SK-N-SH (cell line): ENCODE results near the gene TBPL2. TPM values are rescaled to one million over a fixed set of nuclear protein-coding genes. Genes with fewer than 3 reads are reported as not detected.

Experiments used
- CTCF ChIA-PET: fragments of 300-600, 350-600 bp; formaldehyde crosslinking; extraction: SDS; loops from one replicate; lab custom pipeline; 2021; lab: Yijun Ruan, JAX
- POLR2A ChIA-PET: fragments of 350-600 bp; sonication (Branson Sonifier 250); formaldehyde crosslinking; extraction: SDS; loops from one replicate; lab custom pipeline; 2020; ENCODE audit warnings: antibody characterized with exemption, inconsistent platforms; lab: Yijun Ruan, JAX
- DNase-seq: peaks from one replicate; pipeline ENCODE4 v3.0.0; 2012
- H2AFZ ChIP-seq: fragments of 200-600 bp; sonication (generic); 2 replicates; pipeline ENCODE4 v1.8.1; 2016; ENCODE audit warnings: antibody characterized with exemption, mild to moderate bottlenecking, low read depth
- H3F3A ChIP-seq: fragments of 200-600 bp; sonication (generic); replicated peaks from 2 replicates; pipeline ENCODE3; 2016; ENCODE audit warnings: antibody characterized with exemption, mild to moderate bottlenecking; ENCODE audit not compliant: insufficient read depth
- H3K27ac ChIP-seq, 2 experiments: fragments of 200-500 bp in 1 of 2; fragments of 200-600 bp in 1 of 2; sonication (Bioruptor generic) in 1 of 2; sonication (generic), shearing (Covaris generic) in 1 of 2; 2 replicates each; pipeline versions ENCODE4 v1.5.1 to v1.6.1; 2014 to 2016; ENCODE audit warnings: low read depth in 2 of 2, inconsistent platforms in 1 of 2, low read length in 1 of 2, mild to moderate bottlenecking in 1 of 2, mixed read lengths in 1 of 2
- H3K27me3 ChIP-seq: fragments of 200-600 bp; sonication (generic), shearing (Covaris generic); 2 replicates; pipeline ENCODE4 v1.6.1; 2016; ENCODE audit warnings: mixed run types; ENCODE audit not compliant: insufficient read depth
- H3K36me3 ChIP-seq, 2 experiments: fragments of 200-500 bp in 1 of 2; fragments of 200-600 bp in 1 of 2; sonication (Bioruptor generic) in 1 of 2; sonication (generic) in 1 of 2; replicated peaks in 1 of 2; 2 replicates each; pipeline versions ENCODE3 to v1.5.1; 2014 to 2016; ENCODE audit warnings: low read length in 1 of 2, mild to moderate bottlenecking in 1 of 2; ENCODE audit not compliant: insufficient read depth in 2 of 2, control insufficient read depth in 1 of 2
- H3K4me1 ChIP-seq, 2 experiments: fragments of 200-500 bp in 1 of 2; fragments of 200-600 bp in 1 of 2; sonication (Bioruptor generic) in 1 of 2; sonication (generic), shearing (Covaris generic) in 1 of 2; 2 replicates each; pipeline versions ENCODE4 v1.5.1 to v1.6.1; 2014 to 2016; ENCODE audit warnings: low read depth in 1 of 2, low read length in 1 of 2, mixed run types in 1 of 2; ENCODE audit not compliant: insufficient read depth in 2 of 2, control insufficient read depth in 1 of 2
- H3K4me2 ChIP-seq: fragments of 200-600 bp; sonication (generic), shearing (Covaris generic); 2 replicates; pipeline ENCODE4 v1.6.1; 2017; ENCODE audit warnings: mixed run types
- H3K4me3 ChIP-seq, 2 experiments: fragments of 200-500 bp in 1 of 2; fragments of 200-600 bp in 1 of 2; sonication (Bioruptor generic) in 1 of 2; sonication (generic), shearing (Covaris generic) in 1 of 2; 2 replicates each; pipeline versions ENCODE4 v1.5.1 to v1.8.1; 2014 to 2016; ENCODE audit warnings: low read depth in 2 of 2, inconsistent platforms in 1 of 2, low read length in 1 of 2, mild to moderate bottlenecking in 1 of 2, mixed read lengths in 1 of 2, moderate library complexity in 1 of 2
- H3K79me2 ChIP-seq: fragments of 200-600 bp; sonication (generic); 2 replicates; pipeline ENCODE4 v1.8.1; 2017; ENCODE audit warnings: mild to moderate bottlenecking; ENCODE audit not compliant: insufficient read depth
- H3K9ac ChIP-seq: fragments of 200-600 bp; sonication (generic); 2 replicates; pipeline ENCODE4 v1.6.1; 2017; ENCODE audit warnings: mixed run types
- H3K9me2 ChIP-seq: fragments of 200-600 bp; sonication (generic); 2 replicates; pipeline ENCODE4 v1.6.1; 2017; ENCODE audit warnings: mixed run types
- H3K9me3 ChIP-seq: fragments of 200-600 bp; sonication (generic); 2 replicates; pipeline ENCODE4 v1.6.1; 2017; ENCODE audit warnings: mixed run types, mild to moderate bottlenecking, moderate library complexity
- H4K20me1 ChIP-seq: fragments of 200-600 bp; sonication (generic); 2 replicates; pipeline ENCODE4 v1.6.1; 2017; ENCODE audit warnings: mild to moderate bottlenecking, mixed run types; ENCODE audit not compliant: insufficient read depth
- ELF1 ChIP-seq: IDR thresholded peaks from 2 replicates; pipeline ENCODE4 v1.4.0; 2012
- EP300 ChIP-seq, 2 experiments: IDR thresholded peaks; 2 replicates each; pipeline versions ENCODE4 v1.4.0 to v1.6.1; 2012; ENCODE audit warnings: borderline replicate concordance in 1 of 2, low read depth in 1 of 2, low read length in 1 of 2
- FOSL2 ChIP-seq: IDR thresholded peaks from 2 replicates; pipeline ENCODE4 v1.4.0; 2012; ENCODE audit warnings: low read depth, mild to moderate bottlenecking, moderate library complexity, borderline replicate concordance
- FOXJ3 ChIP-seq: sonication (generic); formaldehyde crosslinking; IDR thresholded peaks from 2 replicates; pipeline ENCODE4 v1.5.1; 2020; ENCODE audit warnings: mild to moderate bottlenecking, missing genetic modification reagents
- FOXM1 ChIP-seq: IDR thresholded peaks from 2 replicates; pipeline ENCODE4 v1.4.0; 2012; ENCODE audit warnings: low read depth, mild to moderate bottlenecking
- GABPA ChIP-seq: IDR thresholded peaks from 2 replicates; pipeline ENCODE4 v1.4.0; 2012; ENCODE audit warnings: low read depth, mild to moderate bottlenecking
- JUND ChIP-seq: IDR thresholded peaks from 2 replicates; pipeline ENCODE4 v1.4.0; 2012
- MEF2A ChIP-seq: IDR thresholded peaks from 2 replicates; pipeline ENCODE4 v1.4.0; 2012; ENCODE audit warnings: low read depth, borderline replicate concordance
- MXI1 ChIP-seq: IDR thresholded peaks from 2 replicates; pipeline ENCODE4 v1.6.1; 2012; ENCODE audit warnings: mild to moderate bottlenecking, low read depth, low read length, improper control_type of control experiment
- NFIC ChIP-seq: IDR thresholded peaks from 2 replicates; pipeline ENCODE4 v1.4.0; 2012; ENCODE audit warnings: borderline replicate concordance
- NRF1 ChIP-seq: IDR thresholded peaks from 2 replicates; pipeline ENCODE4 v1.6.1; 2012; ENCODE audit warnings: low read depth, mild to moderate bottlenecking, low read length
- POLR2AphosphoS5 ChIP-seq: IDR thresholded peaks from 2 replicates; pipeline ENCODE4 v1.6.1; 2012; ENCODE audit warnings: low read depth, low read length
- RCOR1 ChIP-seq: fragments of 150-350 bp; IDR thresholded peaks from 2 replicates; pipeline ENCODE4 v1.6.1; 2017; ENCODE audit warnings: antibody characterized with exemption, low read length
- RFX5 ChIP-seq: IDR thresholded peaks from 2 replicates; pipeline ENCODE4 v1.6.1; 2012; ENCODE audit warnings: mild to moderate bottlenecking, improper control_type of control experiment, low read length
- RXRA ChIP-seq: IDR thresholded peaks from 2 replicates; pipeline ENCODE4 v1.4.0; 2012; ENCODE audit warnings: low read depth, mild to moderate bottlenecking, borderline replicate concordance
- SIN3A ChIP-seq: IDR thresholded peaks from 2 replicates; pipeline ENCODE4 v1.6.1; 2012; ENCODE audit warnings: low read depth, mild to moderate bottlenecking, low read length, moderate library complexity, borderline replicate concordance
- SMC3 ChIP-seq: IDR thresholded peaks from 2 replicates; pipeline ENCODE4 v1.6.1; 2012; ENCODE audit warnings: low read depth, low read length, improper control_type of control experiment
- TAF1 ChIP-seq: IDR thresholded peaks from 2 replicates; pipeline ENCODE4 v1.6.1; 2012; ENCODE audit warnings: low read depth, mild to moderate bottlenecking, low read length, moderate library complexity, borderline replicate concordance
- TCF12 ChIP-seq: IDR thresholded peaks from 2 replicates; pipeline ENCODE4 v1.4.0; 2012
- YY1 ChIP-seq: IDR thresholded peaks from 2 replicates; pipeline ENCODE4 v1.4.0; 2012; ENCODE audit warnings: low read depth, mild to moderate bottlenecking
- WGBS: methylation state at CpG from one replicate; pipeline ENCODE4 v1.1.6; 2017; ENCODE audit warnings: low lambda C conversion rate; 5-methylcytosine and 5-hydroxymethylcytosine counted together
- polyA plus RNA-seq, 3 experiments: library from polyadenylated mRNA; depleted of rRNA; stranded (reverse); fragments of >200 nt; gene quantifications; 2 replicates each; pipeline ENCODE4 v1.2.3, GENCODE V29; 2012
- TF ChIP-seq, protein P1 (sequence below): IDR thresholded peaks from 2 replicates; pipeline ENCODE4; 2012
- TF ChIP-seq, protein P2 (sequence below): fragments of 150-350 bp; IDR thresholded peaks from 2 replicates; pipeline ENCODE4 v1.6.1; 2017; ENCODE audit warnings: antibody characterized with exemption, low read length, low read depth, borderline replicate concordance
- TF ChIP-seq, protein P3 (sequence below): IDR thresholded peaks from 2 replicates; pipeline ENCODE4 v1.4.0; 2012; ENCODE audit warnings: low read depth
- TF ChIP-seq, protein P4 (sequence below): fragments of 200-600 bp; sonication (generic); IDR thresholded peaks from 2 replicates; pipeline ENCODE4 v1.6.1; 2017; ENCODE audit warnings: antibody characterized with exemption, mild to moderate bottlenecking, moderate library complexity
- TF ChIP-seq, protein P5 (sequence below): IDR thresholded peaks from 2 replicates; pipeline ENCODE4 v1.4.0; 2012; ENCODE audit warnings: low read depth, borderline replicate concordance
- TF ChIP-seq, protein P6 (sequence below): IDR thresholded peaks from 2 replicates; pipeline ENCODE4 v1.4.0; 2012; ENCODE audit warnings: low read depth, borderline replicate concordance

TBPL2 gene
- polyA plus RNA-seq, 1 of the 3 experiments (the other 2 are of a cell fraction), result not detected

DNA sequence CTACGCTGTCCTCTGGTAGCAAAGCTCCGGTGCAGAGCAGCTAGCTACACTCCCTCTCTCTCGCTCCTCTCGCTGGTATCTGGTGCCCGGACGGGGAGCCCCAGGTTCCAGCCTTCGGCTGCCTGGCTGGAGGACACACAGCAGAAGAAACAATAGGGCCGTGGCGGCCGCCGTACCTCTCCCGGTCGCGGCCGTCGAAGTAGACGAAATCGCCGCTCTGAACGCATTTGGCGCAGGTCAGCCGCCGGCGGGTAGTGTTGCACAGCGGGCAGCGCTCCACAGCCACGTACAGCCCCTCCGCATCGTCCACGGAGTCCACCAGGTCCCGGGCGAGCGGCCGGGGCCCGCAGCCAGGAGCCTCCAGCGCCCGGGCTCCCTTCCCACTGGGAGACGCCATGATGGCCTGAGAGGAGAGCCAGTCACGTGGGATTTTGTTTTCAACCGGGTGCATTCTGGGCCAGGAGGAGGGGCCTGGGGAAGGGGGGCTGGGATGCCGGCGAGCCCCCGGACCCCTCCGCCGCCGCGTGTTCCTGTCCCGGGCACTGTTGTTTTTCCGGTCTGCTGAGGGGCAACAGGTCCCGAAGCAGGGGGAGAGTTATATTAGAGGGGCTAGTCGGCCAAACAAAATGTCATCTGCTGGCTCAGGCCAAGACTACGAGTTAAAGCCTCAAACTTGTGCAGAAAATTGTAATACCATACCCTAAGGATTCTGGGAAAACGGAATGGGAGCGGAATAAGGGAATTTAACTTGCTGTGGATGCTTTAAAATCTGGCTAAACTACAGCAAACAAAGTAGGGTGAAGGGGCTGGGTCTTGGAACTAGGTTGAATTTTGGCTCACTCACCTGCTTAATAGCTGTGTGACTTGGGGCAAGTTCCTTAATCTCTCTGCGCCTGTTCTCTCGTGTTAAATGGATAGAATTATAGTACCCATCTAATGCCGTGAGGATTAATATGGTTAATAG lies 28.7 kb downstream of the TBPL2 start, which contains the start of gene ATG14:
Gene ATG14, minus strand, starts transcription at position 405 of the 964 bp plus-strand sequence. Its CDS starts 8 bp downstream, at position 397.
- H3K36me3 ChIP-seq, result no peaks in the 10 kb centered on the region
- WGBS, result 4% methylated on average over 32 of the region's 57 CpGs
- DNase-seq, result peak; percentile 97
- ChIA-PET CTCF (no interaction called here), POLR2A (interaction anchor here (0.6 kb wide), 1 partner anchor 169 kb away, joined by 3 read pairs; no protein-coding TSS in a partner anchor)
- H3K9me2 ChIP-seq, result no peaks in the 10 kb centered on the region
- H3K4me3 ChIP-seq, result peak within 1 kb of the TSS; percentile 90 to 95
- H3K27ac ChIP-seq, result peak within 1 kb of the TSS; percentile 59 to 73; a peak in 3 of 4 replicates
- no peaks in the 10 kb centered on the region for H3K27me3 ChIP-seq
- H3K9ac ChIP-seq, result peak within 1 kb of the TSS; percentile 95
- H3K79me2 ChIP-seq, result peaks cover 46% of the 10 kb centered on the region
- H3K4me2 ChIP-seq, result peak within 1 kb of the TSS; percentile 88
- no peaks in the 10 kb centered on the region for H3K9me3 ChIP-seq
- H3K4me1 ChIP-seq, result peaks cover 8 to 9% of the 10 kb centered on the region in 2 experiments; a peak in 2 of 4 replicates
- H3F3A ChIP-seq, result no peaks in the 10 kb centered on the region
- H4K20me1 ChIP-seq, result no peaks in the 10 kb centered on the region
- H2AFZ ChIP-seq, result peak within 1 kb of the TSS; percentile 99
- TF ChIP-seq TAF1 (peak; percentile 79; the same call in 1 of the 2 replicates), FOSL2 (no peak), GABPA (peak; percentile 60), MXI1 (peak; percentile 93), RCOR1 (no peak), SIN3A (peak; percentile 92), ELF1 (0 out of 2 replicates have a peak, but pooled peaks have one; percentile 6), YY1 (peak; percentile 98), EP300 (IDR thresholded peaks at IDR 0.05; ENCODE audit: borderline replicate concordance in 1 of 2, low read depth in 1 of 2, low read length in 1 of 2) (peak; percentile 13 to 30; a peak in 1 of 4 replicates), NRF1 (no peak), TCF12 (peak; percentile 46; the same call in 1 of the 2 replicates), POLR2AphosphoS5 (peak; percentile 80; the same call in 1 of the 2 replicates), MEF2A (no peak), FOXJ3 (CRISPR knock-in tag) (peak; percentile 37; the same call in 1 of the 2 replicates), RFX5 (no peak; the same call in 1 of the 2 replicates), JUND (no peak; the same call in 1 of the 2 replicates), FOXM1 (no peak), NFIC (no peak; the same call in 1 of the 2 replicates), SMC3 (no peak), RXRA (no peak)
- TF ChIP-seq, protein P1, sequence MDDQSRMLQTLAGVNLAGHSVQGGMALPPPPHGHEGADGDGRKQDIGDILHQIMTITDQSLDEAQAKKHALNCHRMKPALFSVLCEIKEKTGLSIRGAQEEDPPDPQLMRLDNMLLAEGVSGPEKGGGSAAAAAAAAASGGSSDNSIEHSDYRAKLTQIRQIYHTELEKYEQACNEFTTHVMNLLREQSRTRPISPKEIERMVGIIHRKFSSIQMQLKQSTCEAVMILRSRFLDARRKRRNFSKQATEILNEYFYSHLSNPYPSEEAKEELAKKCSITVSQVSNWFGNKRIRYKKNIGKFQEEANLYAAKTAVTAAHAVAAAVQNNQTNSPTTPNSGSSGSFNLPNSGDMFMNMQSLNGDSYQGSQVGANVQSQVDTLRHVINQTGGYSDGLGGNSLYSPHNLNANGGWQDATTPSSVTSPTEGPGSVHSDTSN, result no peak
- TF ChIP-seq, protein P2, sequence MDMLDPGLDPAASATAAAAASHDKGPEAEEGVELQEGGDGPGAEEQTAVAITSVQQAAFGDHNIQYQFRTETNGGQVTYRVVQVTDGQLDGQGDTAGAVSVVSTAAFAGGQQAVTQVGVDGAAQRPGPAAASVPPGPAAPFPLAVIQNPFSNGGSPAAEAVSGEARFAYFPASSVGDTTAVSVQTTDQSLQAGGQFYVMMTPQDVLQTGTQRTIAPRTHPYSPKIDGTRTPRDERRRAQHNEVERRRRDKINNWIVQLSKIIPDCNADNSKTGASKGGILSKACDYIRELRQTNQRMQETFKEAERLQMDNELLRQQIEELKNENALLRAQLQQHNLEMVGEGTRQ, result peak; percentile 73
- TF ChIP-seq, protein P3, sequence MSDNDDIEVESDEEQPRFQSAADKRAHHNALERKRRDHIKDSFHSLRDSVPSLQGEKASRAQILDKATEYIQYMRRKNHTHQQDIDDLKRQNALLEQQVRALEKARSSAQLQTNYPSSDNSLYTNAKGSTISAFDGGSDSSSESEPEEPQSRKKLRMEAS, result peak; percentile 92
- TF ChIP-seq, protein P4, sequence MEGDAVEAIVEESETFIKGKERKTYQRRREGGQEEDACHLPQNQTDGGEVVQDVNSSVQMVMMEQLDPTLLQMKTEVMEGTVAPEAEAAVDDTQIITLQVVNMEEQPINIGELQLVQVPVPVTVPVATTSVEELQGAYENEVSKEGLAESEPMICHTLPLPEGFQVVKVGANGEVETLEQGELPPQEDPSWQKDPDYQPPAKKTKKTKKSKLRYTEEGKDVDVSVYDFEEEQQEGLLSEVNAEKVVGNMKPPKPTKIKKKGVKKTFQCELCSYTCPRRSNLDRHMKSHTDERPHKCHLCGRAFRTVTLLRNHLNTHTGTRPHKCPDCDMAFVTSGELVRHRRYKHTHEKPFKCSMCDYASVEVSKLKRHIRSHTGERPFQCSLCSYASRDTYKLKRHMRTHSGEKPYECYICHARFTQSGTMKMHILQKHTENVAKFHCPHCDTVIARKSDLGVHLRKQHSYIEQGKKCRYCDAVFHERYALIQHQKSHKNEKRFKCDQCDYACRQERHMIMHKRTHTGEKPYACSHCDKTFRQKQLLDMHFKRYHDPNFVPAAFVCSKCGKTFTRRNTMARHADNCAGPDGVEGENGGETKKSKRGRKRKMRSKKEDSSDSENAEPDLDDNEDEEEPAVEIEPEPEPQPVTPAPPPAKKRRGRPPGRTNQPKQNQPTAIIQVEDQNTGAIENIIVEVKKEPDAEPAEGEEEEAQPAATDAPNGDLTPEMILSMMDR, result no peak
- TF ChIP-seq, protein P5, sequence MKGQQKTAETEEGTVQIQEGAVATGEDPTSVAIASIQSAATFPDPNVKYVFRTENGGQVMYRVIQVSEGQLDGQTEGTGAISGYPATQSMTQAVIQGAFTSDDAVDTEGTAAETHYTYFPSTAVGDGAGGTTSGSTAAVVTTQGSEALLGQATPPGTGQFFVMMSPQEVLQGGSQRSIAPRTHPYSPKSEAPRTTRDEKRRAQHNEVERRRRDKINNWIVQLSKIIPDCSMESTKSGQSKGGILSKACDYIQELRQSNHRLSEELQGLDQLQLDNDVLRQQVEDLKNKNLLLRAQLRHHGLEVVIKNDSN, result peak; percentile 98
- TF ChIP-seq, protein P6, sequence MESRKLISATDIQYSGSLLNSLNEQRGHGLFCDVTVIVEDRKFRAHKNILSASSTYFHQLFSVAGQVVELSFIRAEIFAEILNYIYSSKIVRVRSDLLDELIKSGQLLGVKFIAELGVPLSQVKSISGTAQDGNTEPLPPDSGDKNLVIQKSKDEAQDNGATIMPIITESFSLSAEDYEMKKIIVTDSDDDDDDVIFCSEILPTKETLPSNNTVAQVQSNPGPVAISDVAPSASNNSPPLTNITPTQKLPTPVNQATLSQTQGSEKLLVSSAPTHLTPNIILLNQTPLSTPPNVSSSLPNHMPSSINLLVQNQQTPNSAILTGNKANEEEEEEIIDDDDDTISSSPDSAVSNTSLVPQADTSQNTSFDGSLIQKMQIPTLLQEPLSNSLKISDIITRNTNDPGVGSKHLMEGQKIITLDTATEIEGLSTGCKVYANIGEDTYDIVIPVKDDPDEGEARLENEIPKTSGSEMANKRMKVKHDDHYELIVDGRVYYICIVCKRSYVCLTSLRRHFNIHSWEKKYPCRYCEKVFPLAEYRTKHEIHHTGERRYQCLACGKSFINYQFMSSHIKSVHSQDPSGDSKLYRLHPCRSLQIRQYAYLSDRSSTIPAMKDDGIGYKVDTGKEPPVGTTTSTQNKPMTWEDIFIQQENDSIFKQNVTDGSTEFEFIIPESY, result peak; percentile 66; the same call in 1 of the 2 replicates
